Measurements from ENCODE around the gene MYH10. TPM values are rescaled to one million over a fixed set of nuclear protein-coding genes. Genes with fewer than 3 reads are reported as not detected.
A peak's percentile ranks its signal among the peaks of the same experiment; 100 is the strongest.

Gene MYH10
- polyA plus RNA-seq, 5 donors = 138 to 176 (median 152) TPM

DNA sequence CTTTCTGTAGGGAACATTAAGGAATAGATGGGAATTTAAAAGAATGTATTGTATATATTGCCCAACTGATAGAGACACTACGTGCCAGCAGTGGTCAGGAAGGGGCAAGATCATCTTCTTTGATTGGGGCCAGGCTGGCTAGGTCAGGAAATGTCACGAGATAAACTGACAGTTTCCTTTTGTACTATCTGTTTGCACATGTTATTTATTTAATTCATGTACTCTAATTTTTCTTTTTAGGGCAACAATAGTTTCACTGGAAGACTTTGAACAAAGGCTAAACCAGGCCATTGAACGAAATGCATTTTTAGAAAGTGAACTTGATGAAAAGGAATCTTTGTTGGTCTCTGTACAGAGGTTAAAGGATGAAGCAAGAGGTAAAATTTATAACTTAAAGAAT, 182.2 kb downstream of the MYH10 start:
- DNase-seq = no peak

DNA sequence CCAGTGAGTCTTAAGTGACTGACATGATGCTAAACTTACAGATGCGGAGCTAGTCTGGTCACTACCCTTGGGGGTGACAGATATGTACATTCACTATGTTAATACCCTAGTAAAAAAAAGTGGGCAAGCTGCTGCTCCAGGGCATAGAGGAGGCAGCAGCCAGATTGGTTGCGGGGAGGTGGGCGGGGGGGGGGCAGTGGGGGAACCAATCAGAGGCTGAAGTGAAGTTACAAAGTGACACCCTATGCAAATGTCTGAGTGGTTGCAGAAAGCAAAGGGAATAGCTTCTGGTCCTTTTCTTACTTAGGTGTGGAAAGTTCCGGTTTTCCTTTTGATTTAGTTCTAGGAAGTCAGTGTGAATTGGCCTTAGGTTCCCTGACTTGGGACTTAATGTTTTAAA, 182.7 kb downstream of the MYH10 start:
- DNase-seq = no peak

DNA sequence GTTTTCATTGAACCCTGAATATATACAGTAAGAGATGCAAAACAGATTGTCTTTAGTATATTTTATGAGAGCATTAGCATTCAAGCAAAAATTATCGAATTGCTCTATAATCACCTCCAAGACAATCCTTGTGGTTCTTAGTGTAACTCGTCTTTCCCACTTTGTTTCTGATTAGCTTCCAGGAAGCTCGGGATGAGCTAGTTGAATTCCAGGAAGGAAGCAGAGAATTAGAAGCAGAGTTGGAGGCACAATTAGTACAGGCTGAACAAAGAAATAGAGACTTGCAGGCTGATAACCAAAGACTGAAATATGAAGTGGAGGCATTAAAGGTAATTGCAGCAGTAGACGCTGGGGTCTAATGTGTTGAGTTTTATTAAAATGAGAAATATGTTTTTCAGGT, 185.0 kb downstream of the MYH10 start:
- no peak for DNase-seq

DNA sequence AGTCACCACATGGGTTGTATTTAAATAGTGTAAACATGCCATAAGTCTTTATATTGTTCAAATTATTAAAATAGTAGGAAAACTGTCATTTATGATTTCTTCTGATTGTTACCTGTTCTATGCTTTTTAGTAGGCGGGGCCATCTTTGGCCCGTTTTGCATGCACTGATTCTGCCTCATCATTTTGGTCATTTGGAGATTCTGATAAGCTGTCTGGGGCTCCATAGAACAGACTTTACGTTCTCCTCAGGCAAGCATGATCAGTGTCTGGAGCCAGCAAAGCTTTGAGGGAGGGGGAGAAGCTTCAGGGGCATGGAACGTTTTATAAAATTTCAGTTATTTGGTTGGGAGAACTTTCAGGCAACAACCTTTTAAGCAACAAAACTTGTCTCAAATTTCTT, 186.0 kb downstream of the MYH10 start:
- no peak for DNase-seq

DNA sequence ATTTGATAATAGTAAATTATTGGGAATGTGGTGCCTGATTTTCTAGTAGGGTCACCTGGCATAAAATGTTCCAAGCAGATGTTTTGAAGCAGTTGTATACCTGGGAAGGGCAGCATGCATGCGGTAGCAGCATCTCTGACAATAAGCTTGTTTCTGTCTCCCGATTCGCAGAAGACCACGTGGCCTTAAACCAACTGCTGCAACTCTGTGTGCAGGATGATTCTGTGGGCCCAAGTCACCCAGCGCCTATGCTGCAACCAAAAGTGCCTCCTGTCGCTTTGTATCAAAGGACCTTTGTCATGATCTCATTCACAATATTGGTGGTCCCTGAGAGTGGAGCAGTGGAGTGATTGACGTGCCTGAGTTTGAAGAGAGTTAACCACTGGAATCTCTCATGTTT, 186.8 kb downstream of the MYH10 start:
- no peak for DNase-seq

DNA sequence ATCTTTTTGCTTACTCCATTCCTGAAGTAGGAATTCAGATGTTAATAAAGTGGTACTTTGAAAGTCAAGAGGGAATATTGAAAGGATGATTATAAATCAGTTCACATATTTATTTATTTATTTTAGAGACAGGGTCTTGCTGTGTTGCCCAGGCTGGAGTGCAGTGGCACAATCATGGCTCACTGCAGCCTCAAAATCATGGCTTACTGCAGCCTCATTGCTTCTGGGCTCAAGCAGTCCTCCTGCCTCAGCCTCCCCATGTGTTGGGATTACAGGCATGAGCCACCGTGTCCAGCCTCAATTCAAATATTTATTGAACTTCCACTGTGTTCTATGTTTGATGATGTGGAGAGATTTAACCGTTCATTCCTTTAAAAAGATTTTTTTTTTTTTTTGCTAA, 188.2 kb downstream of the MYH10 start:
- DNase-seq = no peak

DNA sequence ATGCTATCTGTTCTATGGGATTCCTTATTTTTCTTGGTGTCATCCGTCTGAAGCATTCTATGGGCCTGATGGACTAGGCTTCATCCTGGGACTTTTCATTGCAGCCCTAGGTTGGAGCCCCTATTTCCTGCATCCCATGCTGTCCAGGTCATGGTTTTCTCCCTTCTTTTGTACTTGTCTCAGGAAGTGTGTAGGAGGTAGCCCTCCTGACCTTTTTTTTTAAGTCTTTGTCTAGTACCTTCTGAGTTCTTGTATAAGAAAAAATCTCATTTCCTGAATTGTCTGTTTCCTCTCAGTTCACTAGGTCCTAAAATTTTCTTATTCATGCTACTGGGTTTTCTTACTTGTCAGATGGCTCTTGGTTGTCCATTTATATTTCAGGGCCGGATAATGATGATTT, 188.8 kb downstream of the MYH10 start:
- no peak for DNase-seq

DNA sequence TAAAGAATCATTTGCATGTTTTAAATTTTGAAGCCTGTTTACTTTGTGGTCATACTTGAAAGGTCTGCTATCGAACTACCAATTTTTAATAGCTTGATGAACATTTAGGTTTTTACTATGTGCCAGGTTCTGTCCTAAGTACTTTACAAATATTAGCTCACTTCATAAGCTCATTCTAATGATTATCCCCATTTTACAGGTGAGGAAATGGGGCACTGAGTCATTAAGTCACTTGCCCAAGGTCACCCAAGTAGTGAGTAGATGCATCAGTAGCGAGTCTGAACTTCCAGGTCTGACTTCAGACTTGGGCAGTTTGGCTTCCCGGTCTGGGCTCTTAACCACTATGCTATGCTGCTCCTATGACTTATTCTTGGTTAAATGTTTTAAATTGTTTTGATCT, 190.8 kb downstream of the MYH10 start:
- no peak for DNase-seq

DNA sequence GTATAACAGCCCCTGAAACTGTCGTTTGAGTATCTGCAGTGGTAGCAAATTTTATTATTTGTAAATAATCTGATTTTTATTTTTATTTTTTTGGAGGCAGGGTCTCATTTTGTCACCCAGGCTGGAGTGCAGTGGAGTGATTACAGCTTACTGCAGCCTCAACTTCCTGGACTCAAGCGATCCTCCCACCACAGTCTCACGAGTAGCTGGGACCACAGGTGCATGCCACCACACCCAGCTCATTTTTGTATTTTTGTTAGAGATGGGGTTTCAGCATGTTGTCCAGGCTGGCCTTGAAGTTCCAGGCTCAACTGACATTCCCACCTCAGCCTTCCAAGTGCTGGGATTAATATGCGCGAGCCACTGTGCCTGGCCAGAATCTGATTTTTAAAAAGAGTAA, 192.1 kb downstream of the MYH10 start:
- no peak for DNase-seq

DNA sequence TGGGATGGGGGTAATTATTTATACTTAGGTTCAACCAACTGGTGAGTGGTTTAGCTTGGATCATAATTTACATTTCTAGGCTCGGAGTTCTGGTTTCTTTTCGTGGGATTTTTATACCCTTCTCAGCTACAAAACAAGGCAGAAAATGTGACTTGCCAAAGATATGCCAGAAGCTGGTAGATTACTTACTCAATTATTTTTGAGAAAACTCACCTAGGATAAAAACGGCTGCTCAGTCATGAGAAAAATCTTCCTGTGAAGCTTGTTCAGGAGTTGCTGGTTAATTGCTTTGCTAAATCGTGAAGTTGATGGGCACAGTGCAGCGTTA, 193.7 kb downstream of the MYH10 start:
- no peak for DNase-seq

DNA sequence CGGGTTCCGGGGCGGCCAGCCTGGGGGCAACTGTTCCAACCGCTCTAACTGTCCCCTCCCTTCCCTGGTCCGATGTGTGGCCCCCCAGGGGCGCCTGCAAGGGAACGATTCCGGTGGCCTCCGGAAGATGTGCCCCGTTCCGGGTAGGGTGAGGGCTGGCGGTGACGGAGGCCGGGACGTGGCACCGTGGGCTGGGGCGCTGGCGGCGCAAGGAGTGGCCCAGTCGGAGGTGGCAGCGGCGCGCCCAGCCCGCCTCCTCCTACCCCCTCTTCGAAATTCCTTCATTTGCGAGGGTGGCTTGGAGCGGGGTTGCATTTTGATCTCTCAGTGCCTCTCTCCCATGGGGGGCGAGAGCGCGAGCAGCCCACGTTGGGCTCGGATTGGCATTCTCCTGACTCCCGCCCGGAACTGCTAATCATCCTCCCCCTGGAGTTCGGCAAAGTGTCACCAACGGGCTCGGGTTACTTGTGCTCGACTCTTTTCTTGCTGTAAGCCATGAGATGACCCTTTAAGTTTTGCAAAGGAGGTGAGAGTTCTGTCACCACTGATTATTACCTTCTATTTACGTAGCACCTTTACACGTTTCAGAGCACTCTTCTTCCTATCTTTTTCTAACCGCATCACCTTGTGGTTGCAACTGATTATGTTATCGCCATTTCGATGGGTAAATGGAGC, 194.2 kb downstream of the MYH10 start:
- DNase-seq = peak; percentile 62 to 69

DNA sequence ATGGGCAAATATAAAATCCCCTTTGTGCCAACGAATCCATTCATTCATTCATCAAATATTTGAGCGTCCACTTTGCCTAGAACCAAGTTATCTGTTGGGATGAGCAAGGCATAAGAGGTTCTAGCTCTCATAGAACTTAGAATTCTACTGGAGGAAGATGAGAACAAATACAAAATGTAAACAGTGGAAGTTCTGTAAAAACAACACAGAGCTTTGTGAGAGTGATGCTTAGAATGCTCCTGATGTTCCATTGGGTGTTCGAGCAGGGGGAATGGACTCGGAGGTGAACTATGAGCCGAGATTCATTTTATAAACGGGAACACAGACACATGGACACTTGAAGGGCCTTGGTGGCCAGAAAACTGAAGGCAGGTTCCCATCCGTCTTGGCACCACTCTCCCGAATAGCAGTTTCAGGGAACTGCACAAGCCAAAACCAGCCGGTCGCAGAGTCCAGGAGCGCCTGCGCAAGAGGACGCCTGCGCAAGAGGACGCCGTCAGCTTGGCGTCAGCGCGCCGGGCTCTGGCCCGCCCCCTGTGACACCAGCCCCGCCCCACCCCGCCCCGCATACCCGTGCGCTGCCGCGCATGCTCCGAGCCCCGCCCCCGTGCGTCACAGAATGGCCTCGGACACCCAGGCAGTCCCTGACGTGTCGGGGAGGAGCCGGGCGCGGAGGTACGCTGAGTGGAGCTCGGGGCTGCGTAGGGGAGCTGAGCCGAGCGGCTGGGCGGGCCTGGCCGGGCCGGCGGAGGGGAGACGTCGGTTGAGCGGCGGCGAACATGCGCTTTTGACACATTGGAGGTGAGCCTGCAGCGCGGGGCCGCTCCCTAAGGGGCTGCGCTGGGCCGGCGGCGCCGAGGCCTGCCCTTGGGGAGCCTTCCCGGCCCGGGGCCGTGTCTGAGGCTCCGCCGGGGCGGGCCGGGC, 195.0 kb downstream of the MYH10 start, which contains the start of gene NDEL1:
NDEL1 (plus strand) TSS at position 640 of the 924 bp plus-strand sequence. CDS start 8,388 bp downstream, outside the sequence.
- DNase-seq = peak; percentile 99

DNA sequence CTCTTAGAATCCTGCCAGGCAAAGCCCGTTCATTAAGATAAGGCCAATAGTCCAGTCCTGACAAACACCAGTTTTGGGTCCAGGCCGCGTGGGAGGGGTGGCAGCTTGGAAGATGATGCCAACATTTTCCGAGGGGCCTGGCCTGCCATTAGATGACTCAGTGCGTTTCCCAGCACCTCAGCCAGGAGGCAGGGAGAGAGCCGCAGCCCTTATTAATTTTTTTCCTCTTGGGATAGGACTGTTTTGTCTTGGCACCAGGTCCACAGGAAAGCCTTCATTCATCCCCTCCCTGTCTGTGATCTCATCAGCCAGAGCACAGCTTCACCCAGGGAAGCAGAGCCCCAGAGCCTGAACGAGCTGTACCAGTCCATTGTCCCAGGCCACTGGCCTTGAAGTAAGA, 199.6 kb downstream of the MYH10 start:
- DNase-seq = no peak

DNA sequence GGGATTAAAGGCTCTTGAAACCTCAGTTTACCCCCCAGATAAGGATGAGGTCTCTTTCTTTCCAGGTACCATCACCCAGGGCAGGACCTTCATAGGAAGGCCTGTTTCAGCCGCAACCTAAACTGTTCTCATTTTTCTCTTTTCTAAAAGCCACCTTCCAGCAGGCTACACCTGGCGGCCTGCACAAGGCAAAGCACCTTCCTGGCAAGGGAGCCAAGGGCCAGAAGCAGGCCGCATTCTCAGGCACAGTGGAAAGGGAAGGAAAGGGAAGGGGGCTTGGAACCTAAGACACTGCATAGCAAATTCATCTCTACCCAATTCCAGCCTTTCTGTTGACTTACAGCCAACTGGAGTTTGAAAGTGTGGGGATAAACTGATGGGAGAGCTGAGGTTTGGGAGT, 203.7 kb downstream of the MYH10 start:
- no peak for DNase-seq

DNA sequence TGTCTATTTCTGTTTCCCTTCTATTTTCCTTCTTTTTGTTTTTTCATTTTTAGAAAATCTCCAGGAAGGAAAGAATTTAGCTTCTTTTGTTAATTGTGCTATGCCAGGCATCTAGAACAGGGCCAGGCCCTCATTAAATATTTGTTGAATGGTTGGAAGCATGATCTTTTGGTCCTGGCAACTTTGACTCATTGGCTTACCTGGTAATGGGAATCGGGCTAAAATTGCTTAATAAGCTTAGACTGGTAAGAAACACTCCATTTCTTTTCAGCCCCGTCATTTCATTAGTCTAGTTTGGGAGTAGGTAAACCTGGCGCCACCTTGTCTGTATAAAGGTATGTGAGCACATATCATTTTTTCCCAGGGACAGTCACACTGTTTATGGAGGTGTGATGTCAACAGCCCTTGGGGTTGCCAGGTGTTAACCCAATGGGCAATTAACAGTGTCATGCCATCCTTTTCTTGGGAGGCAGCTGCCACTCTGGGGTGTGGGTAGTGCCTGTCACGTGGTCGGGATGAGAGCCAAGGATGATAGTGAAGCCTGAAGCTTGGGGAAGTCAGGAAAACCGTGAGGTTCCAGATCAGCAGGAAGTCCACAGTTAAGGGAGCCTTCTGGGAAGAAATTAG, 204.3 kb downstream of the MYH10 start:
- DNase-seq = no peak

Other genes with a start within 250 kb of the MYH10 start
- 1,000 to 10,000 TPM; 3,093 to 4,232 (median 3,272) TPM for gene RPL26, start 247.5 kb downstream of the MYH10 start, polyA plus RNA-seq (ENCODE audit: insufficient read depth in 1 of 5, insufficient read length in 5 of 5, low replicate concordance in 1 of 5)
- under 1 TPM in 4 of 5 donors, not detected in 1; 0.05 to 0.07 (median 0.06) TPM for gene RNF222, start 232.9 kb downstream of the MYH10 start, polyA plus RNA-seq (ENCODE audit: insufficient read depth in 1 of 5, insufficient read length in 5 of 5, low replicate concordance in 1 of 5)
- gene NDEL1, start 194.8 kb downstream of the MYH10 start, polyA plus RNA-seq (ENCODE audit: insufficient read depth in 1 of 5, insufficient read length in 5 of 5, low replicate concordance in 1 of 5) = 10 to 100 TPM; 58.3 to 85.4 (median 73.4) TPM
- under 1 TPM; 0.28 to 0.55 (median 0.33) TPM for gene CCDC42, start 114.1 kb upstream of the MYH10 start, polyA plus RNA-seq (ENCODE audit: insufficient read depth in 1 of 5, insufficient read length in 5 of 5, low replicate concordance in 1 of 5)
- gene SPDYE4, start 127.8 kb upstream of the MYH10 start, polyA plus RNA-seq (ENCODE audit: insufficient read depth in 1 of 5, insufficient read length in 5 of 5, low replicate concordance in 1 of 5) = under 1 TPM in 2 of 5 donors, not detected in 3; 0.41 to 0.58 TPM
- under 1 TPM; 0.41 to 0.70 (median 0.53) TPM for gene MFSD6L, start 168.6 kb upstream of the MYH10 start, polyA plus RNA-seq (ENCODE audit: insufficient read depth in 1 of 5, insufficient read length in 5 of 5, low replicate concordance in 1 of 5)
- 1 to 10 TPM; 1.6 to 2.7 (median 2.1) TPM for gene PIK3R6, start 236.9 kb upstream of the MYH10 start, polyA plus RNA-seq (ENCODE audit: insufficient read depth in 1 of 5, insufficient read length in 5 of 5, low replicate concordance in 1 of 5)

Data from right lung (tissue), 5 donors.